HuH-7.5 (cell line): ENCODE results near the gene ZDHHC24.

Experiments used
- DNase-seq: peaks from one replicate; pipeline ENCODE4 v3.0.0; 2011; ENCODE audit warnings: low spot score

ZDHHC24 gene

GRCh38 chr11:66472054-66472453, 73.8 kb downstream of the ZDHHC24 start:
- DNase-seq = no peak

GRCh38 chr11:66471142-66471541, 74.7 kb downstream of the ZDHHC24 start:
- DNase-seq = no peak
